ENCODE data around the gene ZMIZ1.
A peak's percentile ranks its signal among the peaks of the same experiment; 100 is the strongest.

Gene ZMIZ1

DNA sequence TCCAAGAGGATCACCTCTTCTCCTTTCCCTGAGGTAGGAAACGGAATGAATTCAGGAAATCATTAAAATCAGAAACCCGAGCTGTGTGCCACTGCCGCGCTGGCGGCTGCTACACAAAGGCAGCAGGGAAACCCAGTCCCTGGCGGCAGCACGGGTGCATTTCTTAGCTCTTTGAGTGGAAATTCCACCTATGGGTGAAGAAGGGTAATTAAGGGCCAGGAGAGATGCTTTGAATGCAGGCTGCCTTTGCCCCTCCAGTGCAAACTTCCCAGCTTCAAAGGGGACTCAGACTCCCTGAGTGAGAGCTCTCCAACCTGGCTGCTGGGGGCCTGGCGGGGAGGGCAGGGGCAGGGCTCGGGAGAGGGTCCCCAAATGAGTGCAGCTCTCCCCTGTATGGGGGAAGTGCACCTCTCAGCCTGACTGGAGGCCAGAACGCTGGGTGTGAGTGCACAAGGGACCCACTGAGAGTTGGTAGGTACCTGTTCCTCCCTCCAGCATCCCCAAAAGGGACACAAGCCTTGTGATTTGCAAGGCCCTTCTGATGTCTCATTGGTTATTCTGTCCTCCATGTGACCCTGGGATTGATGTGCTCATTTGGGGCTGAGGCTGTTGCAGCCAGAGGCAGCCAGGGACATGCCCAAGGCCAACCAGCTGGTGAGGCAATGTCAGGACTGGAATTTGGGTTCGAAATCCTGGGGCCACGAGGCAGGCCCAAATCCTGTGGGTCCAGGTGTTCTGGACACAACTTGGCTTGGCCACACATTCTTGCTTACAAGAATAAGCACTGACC, 16.3 kb upstream of the ZMIZ1 start:
- H3K27ac ChIP-seq = peak overlapping the region; percentile 77; the same call in 1 of the 2 replicates
- no peak for TF ChIP-seq ZFX (IDR thresholded peaks at IDR 0.05)
- TF ChIP-seq, protein P1, sequence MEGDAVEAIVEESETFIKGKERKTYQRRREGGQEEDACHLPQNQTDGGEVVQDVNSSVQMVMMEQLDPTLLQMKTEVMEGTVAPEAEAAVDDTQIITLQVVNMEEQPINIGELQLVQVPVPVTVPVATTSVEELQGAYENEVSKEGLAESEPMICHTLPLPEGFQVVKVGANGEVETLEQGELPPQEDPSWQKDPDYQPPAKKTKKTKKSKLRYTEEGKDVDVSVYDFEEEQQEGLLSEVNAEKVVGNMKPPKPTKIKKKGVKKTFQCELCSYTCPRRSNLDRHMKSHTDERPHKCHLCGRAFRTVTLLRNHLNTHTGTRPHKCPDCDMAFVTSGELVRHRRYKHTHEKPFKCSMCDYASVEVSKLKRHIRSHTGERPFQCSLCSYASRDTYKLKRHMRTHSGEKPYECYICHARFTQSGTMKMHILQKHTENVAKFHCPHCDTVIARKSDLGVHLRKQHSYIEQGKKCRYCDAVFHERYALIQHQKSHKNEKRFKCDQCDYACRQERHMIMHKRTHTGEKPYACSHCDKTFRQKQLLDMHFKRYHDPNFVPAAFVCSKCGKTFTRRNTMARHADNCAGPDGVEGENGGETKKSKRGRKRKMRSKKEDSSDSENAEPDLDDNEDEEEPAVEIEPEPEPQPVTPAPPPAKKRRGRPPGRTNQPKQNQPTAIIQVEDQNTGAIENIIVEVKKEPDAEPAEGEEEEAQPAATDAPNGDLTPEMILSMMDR (conservative IDR thresholded peaks at IDR 0.05) = no peak

DNA sequence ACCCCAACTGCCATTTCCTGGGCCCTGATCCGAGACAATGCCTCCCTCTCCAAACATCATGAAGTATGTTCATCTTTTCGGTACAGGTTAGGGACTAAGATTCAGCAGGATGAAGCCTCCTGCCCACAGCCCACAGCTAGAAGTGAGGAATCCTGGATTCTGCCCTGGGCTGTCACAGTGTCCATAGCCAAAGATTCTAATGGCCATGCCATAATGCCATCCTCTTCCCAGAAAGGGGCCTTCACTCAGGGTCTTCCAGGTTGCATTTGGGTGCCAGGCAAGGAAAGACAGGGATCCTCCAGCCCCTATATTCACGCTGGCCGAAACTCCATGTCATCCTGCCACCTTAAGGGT, 15.7 kb upstream of the ZMIZ1 start:
- no peak for TF ChIP-seq ZFX (IDR thresholded peaks at IDR 0.05)
- TF ChIP-seq, protein P1 (conservative IDR thresholded peaks at IDR 0.05) = no peak

DNA sequence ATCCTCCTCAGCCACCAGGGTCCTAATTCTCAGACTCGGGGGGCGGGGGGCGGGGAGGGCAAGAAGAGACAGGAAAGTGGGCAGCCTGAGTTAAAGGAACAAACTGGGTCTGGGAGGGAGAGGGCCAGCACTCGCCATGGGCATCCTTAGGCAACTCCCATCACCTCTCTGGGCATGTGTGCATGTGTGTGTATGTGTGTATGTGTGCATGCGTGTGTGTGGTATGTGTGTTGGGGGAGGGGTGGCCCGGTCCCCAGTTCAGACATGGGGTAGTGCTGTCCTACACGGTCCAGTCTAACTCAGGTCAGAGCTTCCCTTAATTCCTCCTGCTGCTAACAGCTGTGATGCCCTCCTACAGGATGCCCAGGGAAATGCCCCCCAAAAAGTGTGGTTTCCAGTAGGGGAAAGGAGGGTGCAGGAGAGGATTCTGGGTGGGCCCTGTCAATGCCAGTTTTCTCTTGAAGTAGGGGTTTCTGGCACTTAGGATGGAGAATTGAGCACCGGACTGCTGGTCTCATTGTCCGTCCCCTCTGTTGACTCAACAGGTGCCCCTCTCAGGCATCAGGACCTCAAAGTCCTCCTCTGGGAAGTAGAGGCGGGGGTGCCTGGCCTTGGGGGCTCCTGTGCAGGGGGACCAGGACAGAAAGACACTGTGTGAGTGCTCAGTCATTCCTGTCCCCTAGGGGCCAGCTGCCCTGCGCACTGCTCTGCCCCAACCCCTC, 15.1 kb upstream of the ZMIZ1 start:
- H3K27ac ChIP-seq = no peak overlapping the region; the same call in 1 of the 2 replicates
- TF ChIP-seq, protein P1 (conservative IDR thresholded peaks at IDR 0.05) = no peak
- no peak for TF ChIP-seq ZFX (IDR thresholded peaks at IDR 0.05)

More for the DNA sequence above, 15.7 kb upstream of the ZMIZ1 start:
- no peak overlapping the region; the same call in 1 of the 2 replicates for H3K27ac ChIP-seq

DNA sequence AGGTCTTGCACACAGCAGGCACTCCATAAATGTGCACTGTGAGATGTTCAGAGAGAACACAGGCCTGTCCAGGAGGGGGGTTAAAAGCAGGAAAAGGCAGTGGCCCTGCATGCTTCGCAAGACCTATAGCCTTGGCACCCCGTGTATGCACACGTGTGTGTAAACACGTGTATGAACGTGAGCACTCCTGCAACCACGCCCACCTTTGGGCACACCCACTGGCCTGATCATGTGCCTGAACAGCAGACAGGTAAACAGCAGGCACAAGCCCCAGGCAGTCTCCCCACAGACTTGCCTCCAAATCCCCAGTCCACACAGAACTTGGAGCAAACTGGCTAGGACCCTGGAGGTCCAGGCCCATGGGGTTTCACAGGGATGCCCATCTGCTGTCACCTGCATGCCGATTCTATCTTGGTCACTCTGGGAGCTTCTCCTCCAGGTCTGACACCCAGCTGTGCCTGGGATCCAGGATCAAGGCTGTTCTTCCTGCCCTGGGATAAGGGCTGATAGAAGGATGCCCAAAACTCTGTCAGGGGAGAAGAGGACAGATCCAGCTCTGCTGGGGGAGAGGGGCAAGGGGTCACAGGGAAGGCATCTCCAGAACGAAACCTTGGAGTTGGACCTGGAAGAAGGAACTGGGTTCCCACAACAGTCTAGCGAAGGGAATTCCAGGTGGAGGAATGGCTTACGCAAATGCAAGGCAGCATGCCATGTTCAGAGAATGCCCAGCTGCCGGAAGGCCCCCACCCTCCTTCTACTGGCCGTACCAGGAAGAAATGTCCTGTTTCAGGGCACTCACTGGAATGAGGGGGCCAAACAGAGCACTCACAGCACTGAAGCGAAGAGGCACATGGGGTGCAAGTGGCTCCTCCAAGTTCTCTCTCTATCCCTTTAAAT, 14.3 kb upstream of the ZMIZ1 start:
- TF ChIP-seq, protein P1 (conservative IDR thresholded peaks at IDR 0.05) = no peak
- no peak for TF ChIP-seq ZFX (IDR thresholded peaks at IDR 0.05)
- H3K27ac ChIP-seq = peak overlapping the region; percentile 37; the same call in 1 of the 2 replicates

DNA sequence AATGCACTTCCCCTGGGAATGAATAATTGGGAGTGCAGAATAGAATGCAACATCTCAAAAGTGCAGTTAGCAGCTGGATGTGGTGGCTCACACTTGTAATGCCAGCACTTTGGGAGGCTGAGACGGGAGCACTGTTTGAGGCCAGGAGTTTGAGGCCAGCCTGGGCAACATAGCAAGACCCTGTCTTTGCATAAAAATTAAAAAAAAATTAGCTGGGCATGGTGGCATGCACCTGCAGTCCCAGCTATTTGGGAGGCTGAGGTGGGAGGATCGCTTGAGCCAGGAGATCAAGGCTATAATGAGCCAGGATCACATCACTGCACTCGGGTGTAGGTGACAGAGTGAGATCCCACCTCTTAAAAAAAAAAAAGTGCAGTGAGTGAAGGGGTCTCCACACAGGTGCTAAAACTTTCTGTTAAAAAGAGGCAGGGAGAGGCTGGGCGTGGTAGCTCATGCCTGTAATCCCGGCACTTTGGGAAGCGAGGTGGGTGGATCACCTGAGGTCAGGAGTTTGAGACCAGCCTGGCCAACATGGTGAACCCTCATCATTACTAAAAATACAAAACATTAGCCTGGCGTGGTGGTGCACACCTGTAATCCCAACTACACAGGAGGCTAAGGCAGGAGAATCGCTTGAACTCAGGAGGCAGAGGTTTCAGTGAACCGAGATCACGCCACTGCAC, 13.5 kb upstream of the ZMIZ1 start:
- peak overlapping the region; percentile 37; the same call in 1 of the 2 replicates for H3K27ac ChIP-seq
- TF ChIP-seq, protein P1 (conservative IDR thresholded peaks at IDR 0.05) = no peak
- TF ChIP-seq ZFX (IDR thresholded peaks at IDR 0.05) = no peak

DNA sequence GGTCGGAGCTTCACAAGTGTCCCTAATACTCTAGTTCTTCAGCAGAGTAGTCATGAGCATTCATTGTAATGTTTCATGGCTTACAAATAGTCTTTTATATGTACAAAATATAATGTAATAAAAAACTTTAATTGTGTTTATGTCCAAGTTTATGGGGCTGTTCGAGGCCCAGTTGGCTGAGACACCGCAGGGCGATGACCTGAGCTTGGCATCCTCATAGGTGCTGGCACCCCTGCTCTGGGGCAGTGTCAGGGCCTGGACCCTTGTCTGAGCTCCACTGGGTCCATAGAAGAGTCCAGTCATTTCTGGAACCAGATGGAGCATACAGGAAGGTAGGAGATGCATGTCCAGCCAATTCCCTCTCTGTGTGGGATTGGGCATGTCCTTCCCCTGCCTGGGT, 12.9 kb upstream of the ZMIZ1 start:
- peak overlapping the region; percentile 37; the same call in 1 of the 2 replicates for H3K27ac ChIP-seq
- no peak for TF ChIP-seq ZFX (IDR thresholded peaks at IDR 0.05)
- TF ChIP-seq, protein P1 (conservative IDR thresholded peaks at IDR 0.05) = no peak
